HG03558 (cell line): ENCODE data around the gene LILRB3.
"Not testable (repeated sequence)": the region's sequence is repeated elsewhere in the genome, so short reads cannot be mapped to it uniquely, and the experiment has no call there.

Experiments
- ATAC-seq: cut with Tn5 transposase; IDR thresholded peaks from one replicate; pipeline ENCODE4 v1.9.1; 2021; ENCODE audit warnings: moderate number of reproducible peaks; ENCODE audit not compliant: unreplicated experiment; ENCODE audit errors: extremely low read depth

LILRB3 gene

GRCh38 chr19:54191811-54192453, 30.9 kb downstream of the LILRB3 start:
- ATAC-seq: no peak

DNA sequence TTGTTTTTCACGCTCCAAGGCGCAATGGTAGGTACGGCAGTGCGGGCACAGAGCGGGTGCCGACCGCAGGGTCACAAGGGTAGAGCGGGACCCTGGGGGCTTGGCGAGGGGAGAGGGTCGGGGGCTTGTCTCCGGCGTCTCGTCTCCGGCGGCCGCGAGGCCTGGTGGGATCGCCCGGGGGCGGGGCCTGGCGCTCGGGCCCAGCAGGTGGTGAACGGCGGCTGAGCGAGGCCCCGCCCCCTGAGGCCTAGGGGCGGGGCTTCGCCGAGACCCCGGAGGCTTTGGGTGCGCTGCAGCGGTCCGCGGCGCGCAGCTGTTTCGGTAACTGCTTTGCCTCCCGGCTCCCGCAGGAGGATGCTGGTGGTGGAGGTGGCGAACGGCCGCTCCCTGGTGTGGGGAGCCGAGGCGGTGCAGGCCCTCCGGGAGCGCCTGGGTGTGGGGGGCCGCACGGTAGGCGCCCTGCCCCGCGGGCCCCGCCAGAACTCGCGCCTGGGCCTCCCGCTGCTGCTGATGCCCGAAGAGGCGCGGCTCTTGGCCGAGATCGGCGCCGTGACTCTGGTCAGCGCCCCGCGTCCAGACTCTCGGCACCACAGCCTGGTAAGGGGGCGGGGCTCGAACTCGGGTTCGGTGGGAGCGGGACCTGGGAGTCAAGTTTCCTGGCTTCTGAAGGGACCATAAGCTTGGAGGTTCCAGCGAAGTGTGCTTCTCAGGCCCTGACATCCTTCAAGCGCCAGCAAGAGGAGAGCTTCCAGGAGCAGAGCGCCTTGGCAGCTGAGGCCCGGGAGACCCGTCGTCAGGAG, 31.6 kb downstream of the LILRB3 start, which contains the start of gene TSEN34:
Gene TSEN34 (plus strand): TSS at position 298 of the 800 bp plus-strand sequence. CDS start 57 bp downstream, at position 355.
- ATAC-seq: peak; percentile 11

GRCh38 chr19:54190503-54191010, 32.2 kb downstream of the LILRB3 start:
- ATAC-seq: peak; percentile 26

DNA sequence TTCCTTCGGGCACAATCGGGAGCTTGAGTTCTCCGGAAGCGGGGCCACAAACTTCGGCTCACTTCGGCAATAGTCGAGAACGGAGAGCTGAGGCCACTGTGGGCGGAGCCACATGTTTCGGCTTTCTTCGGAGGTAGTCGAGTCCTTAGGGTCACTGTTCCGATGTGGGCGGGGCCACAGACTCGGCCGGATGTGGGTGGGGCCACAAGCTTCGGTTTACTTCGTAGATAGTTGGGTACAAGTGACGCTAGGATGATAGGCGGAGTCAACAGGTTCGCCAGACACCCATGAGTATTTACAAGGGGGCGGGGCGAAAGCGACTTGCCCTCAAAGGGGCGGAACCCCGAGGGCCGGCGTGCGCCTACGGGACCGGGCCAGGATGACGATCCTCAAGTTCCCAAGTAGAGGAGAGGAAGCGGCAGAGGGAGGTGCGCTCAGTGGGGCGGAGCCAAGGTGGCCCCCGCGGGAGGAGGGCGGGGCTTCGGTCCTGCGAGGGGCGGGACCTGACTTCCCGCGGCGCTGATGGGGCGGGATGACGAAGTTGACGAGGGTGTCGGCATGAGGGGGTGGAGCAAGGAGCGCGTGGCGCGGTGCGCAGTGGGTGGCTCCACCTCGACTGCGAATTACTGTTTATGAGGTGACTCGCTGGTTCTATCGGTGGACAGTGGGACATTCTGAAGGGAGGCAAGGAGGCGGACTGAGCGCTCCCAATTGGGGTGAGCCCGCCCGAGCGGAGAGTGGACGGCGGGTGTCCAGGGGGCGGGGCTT, 32.9 kb downstream of the LILRB3 start:
- peak; percentile 23 for ATAC-seq

- ATAC-seq: peak; percentile 8
Measured at GRCh38 chr19:54189145-54189734, 33.6 kb downstream of the LILRB3 start, which contains the start of gene MBOAT7. Gene MBOAT7 (minus strand): TSS chr19:54189580. CDS start chr19:54188508, 1,072 bp downstream.

GRCh38 chr19:54188215-54188871, 34.5 kb downstream of the LILRB3 start:
- no peak for ATAC-seq

- ATAC-seq: no peak
Measured at GRCh38 chr19:54186934-54187381, 35.8 kb downstream of the LILRB3 start.

GRCh38 chr19:54186351-54186750, 36.5 kb downstream of the LILRB3 start:
- no peak for ATAC-seq

GRCh38 chr19:54183431-54183830, 39.4 kb downstream of the LILRB3 start:
- no peak for ATAC-seq

DNA sequence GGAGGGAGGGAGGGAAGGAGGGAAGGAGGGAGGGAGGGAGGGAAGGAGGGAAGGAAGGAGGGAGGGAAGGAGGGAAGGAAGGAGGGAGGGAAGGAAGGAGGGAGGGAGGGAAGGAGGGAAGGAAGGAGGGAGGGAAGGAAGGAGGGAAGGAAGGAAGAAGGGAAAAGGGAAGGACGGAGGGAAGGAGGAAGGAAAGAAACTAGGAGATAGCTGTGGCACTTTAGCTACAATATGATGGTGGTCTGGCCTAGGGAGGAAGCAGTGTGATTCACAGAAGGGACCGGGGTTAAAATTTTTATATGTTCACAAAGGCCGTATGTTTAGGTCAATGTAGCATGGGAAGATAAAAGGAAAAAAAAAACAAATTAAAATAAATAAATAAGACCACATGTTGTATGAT, 40.9 kb downstream of the LILRB3 start:
- not testable (repeated sequence) for ATAC-seq

DNA sequence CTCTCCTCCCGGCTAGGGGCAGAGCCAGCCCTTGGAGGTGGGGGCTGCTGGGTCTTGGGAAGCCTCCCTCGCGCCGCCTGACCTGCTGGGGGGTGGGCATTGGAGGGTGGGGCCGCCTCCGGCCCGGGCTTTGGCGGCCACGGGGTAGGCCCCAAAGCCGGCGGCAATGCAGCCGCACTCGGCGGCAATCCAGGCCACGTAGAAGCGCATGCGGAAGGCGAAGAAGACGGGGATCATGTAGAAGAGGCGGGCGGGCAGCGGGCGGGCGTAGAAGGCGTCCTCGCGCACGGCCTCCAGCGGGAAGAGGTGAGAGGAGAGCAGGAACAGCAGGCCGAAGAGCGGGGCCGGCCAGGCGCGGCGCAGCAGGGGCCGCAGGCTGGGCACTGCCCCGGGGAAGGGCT, 42.1 kb downstream of the LILRB3 start:
- ATAC-seq: no peak

- no peak for ATAC-seq
Measured at GRCh38 chr19:54179921-54180461, 42.8 kb downstream of the LILRB3 start.

GRCh38 chr19:54179262-54179852, 43.5 kb downstream of the LILRB3 start:
- no peak for ATAC-seq

DNA sequence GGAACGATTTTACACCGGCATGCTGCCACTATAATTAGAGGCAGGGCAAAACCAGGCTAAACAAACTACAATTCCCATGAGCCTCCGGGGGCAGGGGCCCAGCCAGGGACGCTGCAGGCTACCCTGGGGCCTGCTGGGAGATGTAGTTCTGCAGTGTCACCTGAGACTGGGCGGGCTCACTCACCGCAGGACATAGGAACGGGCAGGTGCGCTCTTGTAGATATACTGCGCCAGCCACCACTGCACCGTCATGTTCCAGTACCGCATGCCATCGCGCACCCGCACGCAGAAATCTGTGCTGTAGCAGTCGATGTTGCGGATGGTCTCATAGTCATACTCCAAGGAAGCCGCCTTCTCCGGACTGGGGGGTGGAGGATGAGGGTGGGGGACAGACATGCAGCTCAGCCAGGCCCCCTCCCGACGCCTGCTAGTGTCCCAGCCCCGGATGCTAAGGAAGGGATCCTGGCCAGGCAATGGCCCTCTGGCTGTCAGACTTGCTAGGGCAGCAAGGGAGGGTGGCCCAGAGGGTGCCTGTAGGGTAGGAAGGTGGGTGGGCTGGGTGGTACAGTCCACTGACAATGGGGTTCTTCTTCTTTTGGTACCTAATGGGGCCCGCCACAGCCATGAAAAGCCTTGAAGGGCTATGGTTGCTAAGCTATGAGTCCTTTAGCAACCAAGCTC, 44.1 kb downstream of the LILRB3 start:
- ATAC-seq: no peak

DNA sequence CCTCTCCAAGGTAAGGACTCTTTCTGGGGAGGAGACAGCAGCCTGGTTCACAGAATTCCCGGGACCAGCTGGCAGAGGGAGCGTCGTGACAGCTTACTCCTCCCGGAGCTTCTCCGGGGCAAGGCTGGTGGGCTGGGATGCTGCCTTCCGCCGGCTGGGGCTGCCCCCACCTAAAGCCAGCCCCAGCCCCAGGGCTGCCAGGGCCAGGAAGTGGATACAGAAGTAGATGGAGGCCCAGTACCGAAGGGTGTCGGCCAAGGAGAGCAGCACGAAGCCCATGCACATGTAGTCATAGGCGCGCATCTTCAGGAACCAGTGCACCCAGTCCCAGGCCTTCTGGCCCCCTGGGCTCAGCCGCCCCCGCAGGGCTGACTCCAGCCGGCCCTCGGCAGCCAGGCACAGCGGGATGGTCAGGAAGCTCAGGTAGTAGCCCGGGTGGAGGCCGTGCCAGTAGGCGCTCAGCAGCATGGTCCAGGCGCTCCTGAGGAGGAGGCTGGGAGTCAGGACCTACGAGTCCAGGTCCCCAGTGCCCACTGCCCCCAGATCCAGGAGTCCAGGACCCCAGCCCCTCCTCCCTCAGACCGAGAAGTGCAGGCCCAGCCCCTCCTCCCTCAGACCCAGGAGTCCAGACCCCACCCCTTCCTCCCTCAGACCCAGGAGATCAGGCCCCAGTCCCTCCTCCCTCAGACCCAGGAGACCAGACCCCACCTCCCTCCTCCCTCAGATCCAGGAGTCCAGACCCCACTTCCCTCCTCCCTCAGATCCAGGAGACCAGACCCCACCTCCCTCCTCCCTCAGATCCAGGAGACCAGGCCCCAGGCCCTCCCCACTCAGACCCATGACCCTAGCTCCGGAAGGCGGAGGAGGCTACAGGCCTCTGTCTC, 48.6 kb downstream of the LILRB3 start:
- ATAC-seq: no peak

DNA sequence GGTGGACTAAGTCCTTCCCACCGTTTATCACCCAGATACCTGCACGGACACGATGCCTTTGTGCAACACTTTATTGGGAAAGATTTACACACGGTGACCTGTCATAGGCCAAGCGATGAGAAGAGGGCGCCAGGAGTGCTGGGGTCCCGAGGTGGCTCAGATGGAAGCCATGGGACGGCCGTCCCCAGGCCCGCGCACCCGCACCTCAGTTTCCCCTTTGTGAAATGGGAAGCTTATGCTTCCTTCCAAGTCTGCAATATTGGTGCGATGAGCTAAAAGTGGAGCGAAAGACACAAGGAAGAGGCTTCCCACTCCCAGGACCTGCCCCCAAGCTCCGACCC, 49.5 kb downstream of the LILRB3 start:
- ATAC-seq: no peak

DNA sequence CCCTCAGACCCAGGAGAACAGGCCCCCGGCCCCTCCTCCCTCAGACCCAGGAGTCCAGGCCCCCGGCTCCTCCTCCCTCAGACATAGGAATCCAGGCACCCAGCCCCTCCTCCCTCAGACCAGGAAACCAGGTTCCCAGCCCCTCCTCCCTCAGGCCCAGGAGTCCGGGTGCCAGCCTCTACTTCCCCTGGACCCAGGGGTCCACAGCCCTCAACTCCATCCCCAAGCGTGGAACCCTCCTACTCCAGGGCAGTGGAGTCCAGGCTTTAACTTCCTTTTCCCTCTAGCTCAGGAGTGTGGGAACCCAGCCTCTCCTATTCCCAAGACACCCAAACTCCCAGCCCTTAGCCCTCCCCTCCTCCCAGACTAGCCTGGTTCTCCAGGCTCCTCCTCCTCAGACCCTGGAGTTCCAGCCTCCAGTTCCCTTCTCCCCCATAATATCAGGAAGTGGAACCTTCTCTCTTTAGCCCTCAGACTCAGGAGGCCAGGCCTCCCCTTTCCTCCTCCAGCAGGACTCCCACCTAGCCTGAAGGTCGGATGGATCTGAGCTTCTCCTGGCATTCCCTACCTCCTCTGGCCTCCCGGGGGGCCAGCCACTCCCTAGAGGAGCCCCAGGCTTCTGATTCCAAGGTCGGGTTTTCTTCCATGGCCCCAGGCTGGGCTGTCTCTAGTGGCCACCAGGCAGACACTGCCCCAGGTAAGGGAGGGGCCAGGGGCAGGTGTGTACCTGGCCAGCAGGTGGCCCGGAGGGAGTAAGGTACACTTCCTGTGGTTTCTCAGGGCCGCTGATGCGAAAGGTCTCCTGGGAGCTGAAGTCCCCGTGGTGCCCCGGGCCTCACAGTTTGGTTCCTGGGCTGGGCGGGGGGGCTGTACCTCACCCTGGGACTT, 50.1 kb downstream of the LILRB3 start, which contains the start of gene TMC4:
Gene TMC4 (minus strand): TSS at position 690 of the 888 bp plus-strand sequence. CDS start 43 bp downstream, at position 647.
- ATAC-seq: no peak
